Cardiac muscle cell (in vitro differentiated cells and primary cell): Measurements from ENCODE around the gene MYH15. TPM values are rescaled to one million over a fixed set of nuclear protein-coding genes. Genes with fewer than 3 reads are reported as not detected.

ENCODE experiments used
- DNase-seq, 2 donors: peaks; one replicate each; pipeline versions ENCODE4 v3.0.0 to v3.0.0-alpha.2; 2010 to 2017; ENCODE audit warnings: low read depth in 1 of 2, low spot score in 1 of 2
- H3K27ac ChIP-seq: fragments of 200-600 bp; sonication (generic); 2 replicates; pipeline ENCODE4 v1.5.1; 2016
- H3K27me3 ChIP-seq: fragments of 200-600 bp; sonication (generic); 2 replicates; pipeline ENCODE4 v1.6.0; 2016; ENCODE audit warnings: control low read depth
- H3K36me3 ChIP-seq: fragments of 200-600 bp; sonication (generic); 2 replicates; pipeline ENCODE4 v1.5.1; 2016; ENCODE audit warnings: control low read depth
- H3K4me1 ChIP-seq: fragments of 200-600 bp; sonication (generic); 2 replicates; pipeline ENCODE4 v1.8.1; 2017; ENCODE audit warnings: low read depth, mild to moderate bottlenecking, mixed run types
- H3K4me3 ChIP-seq: fragments of 200-600 bp; sonication (generic); 2 replicates; pipeline ENCODE4 v1.5.1; 2016; ENCODE audit warnings: mild to moderate bottlenecking
- H3K9me3 ChIP-seq: fragments of 200-600 bp; sonication (generic); 2 replicates; pipeline ENCODE4 v1.5.1; 2017; ENCODE audit warnings: low read depth, mild to moderate bottlenecking, control low read depth
- polyA plus RNA-seq: library from polyadenylated mRNA; unstranded; fragments of >200 nt; fragmentation: Nextera tagmentation; extraction: Ambion mirVana; gene quantifications from 2 replicates; pipeline ENCODE4 v1.2.1, GENCODE V29; 2016
- total RNA-seq: library from RNA; depleted of rRNA; stranded (reverse); fragments of >200 nt; gene quantifications from 2 replicates; pipeline ENCODE4 v1.2.3, GENCODE V29; 2016
- TF ChIP-seq, protein P1 (sequence below): IDR thresholded peaks from 2 replicates; pipeline ENCODE4 v1.5.1; 2012; ENCODE audit warnings: low read depth, mild to moderate bottlenecking, low read length

Gene MYH15
- total and polyA plus RNA-seq, 2 experiments from 2014 or later = 0.24 to 0.55 TPM

DNA sequence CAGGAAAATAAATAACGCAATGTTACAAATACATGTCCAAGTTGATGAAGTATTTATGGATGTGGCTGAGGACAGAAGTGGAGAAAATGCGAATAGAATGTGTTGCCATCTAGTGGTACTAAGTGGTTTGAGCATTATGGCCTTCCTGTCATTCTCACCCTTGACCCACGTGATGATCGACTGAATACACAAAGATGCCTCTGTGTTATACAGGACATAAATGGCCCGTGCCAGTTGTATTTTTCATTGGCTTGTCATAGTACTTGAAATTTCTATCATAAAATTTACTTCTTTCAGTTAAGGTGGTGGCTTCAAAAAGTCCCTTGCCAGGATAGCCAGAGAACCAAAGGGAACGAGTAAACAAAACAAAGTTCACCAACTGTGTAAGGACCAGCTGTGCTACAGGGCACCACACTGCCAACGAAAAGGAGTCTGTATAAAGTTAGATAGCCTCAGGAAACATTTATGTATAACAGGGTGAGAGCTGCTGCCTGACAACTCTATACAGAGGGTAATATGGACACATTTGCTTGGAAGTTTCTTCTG is 103.7 kb downstream of the MYH15 start:
- H3K27ac ChIP-seq = no peak overlapping the region
- peaks cover 17% of the 10 kb centered on the region for H3K4me1 ChIP-seq
- H3K36me3 ChIP-seq = no peaks in the 10 kb centered on the region
- no peaks in the 10 kb centered on the region for H3K27me3 ChIP-seq
- peak; percentile 53 to 82 for DNase-seq
- H3K9me3 ChIP-seq = no peaks in the 10 kb centered on the region
- TF ChIP-seq, protein P1, sequence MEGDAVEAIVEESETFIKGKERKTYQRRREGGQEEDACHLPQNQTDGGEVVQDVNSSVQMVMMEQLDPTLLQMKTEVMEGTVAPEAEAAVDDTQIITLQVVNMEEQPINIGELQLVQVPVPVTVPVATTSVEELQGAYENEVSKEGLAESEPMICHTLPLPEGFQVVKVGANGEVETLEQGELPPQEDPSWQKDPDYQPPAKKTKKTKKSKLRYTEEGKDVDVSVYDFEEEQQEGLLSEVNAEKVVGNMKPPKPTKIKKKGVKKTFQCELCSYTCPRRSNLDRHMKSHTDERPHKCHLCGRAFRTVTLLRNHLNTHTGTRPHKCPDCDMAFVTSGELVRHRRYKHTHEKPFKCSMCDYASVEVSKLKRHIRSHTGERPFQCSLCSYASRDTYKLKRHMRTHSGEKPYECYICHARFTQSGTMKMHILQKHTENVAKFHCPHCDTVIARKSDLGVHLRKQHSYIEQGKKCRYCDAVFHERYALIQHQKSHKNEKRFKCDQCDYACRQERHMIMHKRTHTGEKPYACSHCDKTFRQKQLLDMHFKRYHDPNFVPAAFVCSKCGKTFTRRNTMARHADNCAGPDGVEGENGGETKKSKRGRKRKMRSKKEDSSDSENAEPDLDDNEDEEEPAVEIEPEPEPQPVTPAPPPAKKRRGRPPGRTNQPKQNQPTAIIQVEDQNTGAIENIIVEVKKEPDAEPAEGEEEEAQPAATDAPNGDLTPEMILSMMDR = peak; percentile 79
- no peak overlapping the region for H3K4me3 ChIP-seq

DNA sequence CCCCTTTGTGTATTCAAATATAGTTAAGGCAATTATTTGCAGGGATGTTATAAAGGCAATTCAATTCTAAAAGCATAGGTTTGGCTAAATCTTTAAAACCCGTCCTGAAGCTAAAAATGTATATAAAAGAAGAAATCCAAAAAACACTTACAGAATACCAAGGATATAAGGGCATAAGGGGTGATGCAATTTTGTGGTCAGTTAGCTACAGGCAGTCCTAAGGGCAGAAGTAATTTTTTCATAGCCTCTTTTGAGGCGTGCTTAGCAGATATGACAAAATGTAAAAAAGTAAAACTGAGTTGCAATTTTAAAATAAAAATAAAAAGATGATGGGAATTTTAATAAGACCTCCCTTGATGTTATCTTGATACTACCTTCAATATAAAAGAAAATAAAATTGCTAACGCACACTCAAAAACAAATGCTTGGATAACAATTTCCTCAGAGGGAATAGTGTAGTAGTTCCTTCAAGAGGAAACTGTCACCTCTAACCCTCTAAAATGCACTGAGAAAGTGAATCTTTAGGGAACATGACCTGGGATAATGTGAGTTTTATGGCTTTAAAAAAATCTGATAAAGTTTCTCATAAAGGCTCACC is 104.2 kb downstream of the MYH15 start:
- H3K4me1 ChIP-seq = peaks cover 17% of the 10 kb centered on the region
- DNase-seq = peak in 1 of 2 donors; percentile 39
- no peak overlapping the region for H3K27ac ChIP-seq
- no peaks in the 10 kb centered on the region for H3K27me3 ChIP-seq
- no peak overlapping the region for H3K4me3 ChIP-seq
- H3K36me3 ChIP-seq = no peaks in the 10 kb centered on the region
- TF ChIP-seq, protein P1 = no peak
- no peaks in the 10 kb centered on the region for H3K9me3 ChIP-seq

DNA sequence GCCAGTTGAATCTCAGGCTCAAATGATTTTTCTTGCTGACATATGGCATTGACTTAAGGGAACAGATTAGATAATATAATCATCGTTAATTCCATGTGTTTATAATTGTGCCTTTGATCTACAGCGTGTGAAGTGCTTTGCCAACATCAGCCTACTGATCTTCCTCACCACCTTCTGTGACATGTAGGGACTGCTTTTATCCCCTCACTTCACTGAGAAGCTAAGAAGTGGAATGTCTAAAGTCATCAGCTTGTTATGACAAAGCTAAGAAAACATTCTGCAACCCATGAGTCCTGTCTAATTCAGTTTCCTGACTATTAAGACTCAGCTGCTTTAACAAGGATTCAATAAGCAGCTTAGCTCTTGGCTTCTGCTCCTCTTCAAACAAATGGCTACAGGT is 106.0 kb downstream of the MYH15 start:
- DNase-seq = peak in 1 of 2 donors; percentile 11
- Histone ChIP-seq H3K27me3 (peaks cover 3% of the 10 kb centered on the region), H3K4me3 (no peak overlapping the region), H3K36me3 (no peaks in the 10 kb centered on the region), H3K4me1 (peaks cover 17% of the 10 kb centered on the region), H3K9me3 (no peaks in the 10 kb centered on the region), H3K27ac (no peak overlapping the region)
- TF ChIP-seq, protein P1 = no peak

DNA sequence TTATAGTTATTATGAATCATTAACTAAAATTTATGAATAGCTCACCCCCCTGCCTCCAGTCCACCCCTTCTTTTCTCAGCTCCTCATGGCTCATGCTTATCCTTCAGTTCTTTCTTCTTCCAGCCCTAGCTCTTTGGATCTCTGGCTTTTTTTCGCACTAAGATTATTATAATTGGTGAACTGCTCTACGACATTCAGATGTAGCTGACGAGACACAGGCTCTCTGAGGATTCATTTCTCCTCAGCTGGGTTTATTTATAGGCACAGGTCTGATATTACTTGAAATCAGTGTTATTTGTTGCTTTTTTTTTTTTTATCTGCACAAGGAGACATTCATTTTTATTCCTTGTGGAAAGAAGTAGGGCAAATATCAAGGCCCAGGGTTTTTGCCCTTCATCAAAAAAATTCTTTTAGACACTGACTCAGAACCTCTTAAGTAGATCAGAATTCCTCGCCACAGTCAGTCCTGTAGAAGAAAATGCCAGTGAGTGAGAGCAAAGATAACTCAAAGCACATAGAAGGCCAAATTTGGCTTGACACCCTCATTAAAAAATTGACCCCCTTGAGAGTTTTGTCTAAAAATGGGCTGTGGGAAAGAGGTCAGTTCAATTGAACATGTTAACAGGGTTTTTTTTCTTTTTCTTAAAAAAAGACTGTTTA is 106.6 kb downstream of the MYH15 start:
- Histone ChIP-seq H3K4me3 (no peak overlapping the region), H3K27ac (no peak overlapping the region), H3K9me3 (no peaks in the 10 kb centered on the region), H3K36me3 (no peaks in the 10 kb centered on the region), H3K27me3 (peaks cover 3% of the 10 kb centered on the region), H3K4me1 (peaks cover 17% of the 10 kb centered on the region)
- TF ChIP-seq, protein P1 = no peak
- DNase-seq = no peak

DNA sequence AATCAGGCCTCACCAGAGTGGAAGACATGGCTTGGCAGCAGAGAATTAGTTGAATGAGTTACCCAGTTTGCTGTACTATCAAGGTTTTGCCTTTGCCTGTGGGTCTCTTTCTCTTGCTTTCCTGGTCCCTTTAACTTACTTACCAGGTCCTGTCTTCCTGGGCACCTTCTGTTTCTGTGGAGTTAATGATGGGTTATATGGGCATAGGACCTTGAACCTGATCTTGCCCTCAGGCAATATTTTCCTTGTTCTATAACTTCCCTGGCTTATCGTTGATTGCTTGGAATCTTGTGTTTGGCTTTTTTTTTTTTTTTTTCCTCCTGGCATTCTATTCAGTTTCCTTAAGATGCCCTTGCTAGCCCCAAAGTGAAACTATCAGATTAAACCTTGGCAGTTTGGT is 107.2 kb downstream of the MYH15 start:
- H3K27me3 ChIP-seq = peaks cover 3% of the 10 kb centered on the region
- no peak for DNase-seq

More for the DNA sequence above, 107.2 kb downstream of the MYH15 start:
- Histone ChIP-seq H3K36me3 (no peaks in the 10 kb centered on the region), H3K4me1 (peaks cover 17% of the 10 kb centered on the region), H3K27ac (no peak overlapping the region), H3K4me3 (no peak overlapping the region), H3K9me3 (no peaks in the 10 kb centered on the region)
- TF ChIP-seq, protein P1 = no peak
